Measurements from ENCODE around the gene GNRH2.
"Not testable (repeated sequence)": the region's sequence is repeated elsewhere in the genome, so short reads cannot be mapped to it uniquely, and the experiment has no call there.

The GNRH2 gene

GRCh38 chr20:3043322-3043721, at the start of gene GNRH2:
TSS of gene GNRH2 (plus strand) at chr20:3043622. CDS start at chr20:3044415, 793 bp downstream.
- DNase-seq = no peak

- DNase-seq = no peak
Observed at GRCh38 chr20:2995796-2996195, 47.6 kb upstream of the GNRH2 start.

- DNase-seq = no peak
Observed at GRCh38 chr20:2998728-2999127, 44.7 kb upstream of the GNRH2 start.

- DNase-seq = peak; percentile 58
Observed at GRCh38 chr20:3000852-3001523, 42.4 kb upstream of the GNRH2 start.

GRCh38 chr20:3003416-3003815, 40.0 kb upstream of the GNRH2 start:
- DNase-seq = no peak

- DNase-seq = peak; percentile 32
Observed at GRCh38 chr20:3010985-3011723, 32.3 kb upstream of the GNRH2 start.

- DNase-seq = no peak
Observed at GRCh38 chr20:3011752-3012151, 31.7 kb upstream of the GNRH2 start.

GRCh38 chr20:3013771-3014170, 29.7 kb upstream of the GNRH2 start:
- DNase-seq = no peak

- no peak for DNase-seq
Observed at GRCh38 chr20:3014179-3014578, 29.2 kb upstream of the GNRH2 start.

GRCh38 chr20:3014662-3015061, 28.8 kb upstream of the GNRH2 start:
- no peak for DNase-seq

GRCh38 chr20:3015302-3015701, 28.1 kb upstream of the GNRH2 start:
- DNase-seq = not testable (repeated sequence)

- DNase-seq = no peak
Observed at GRCh38 chr20:3021327-3021726, 22.1 kb upstream of the GNRH2 start.

GRCh38 chr20:3021777-3022176, 21.6 kb upstream of the GNRH2 start:
- no peak for DNase-seq

- not testable (repeated sequence) for DNase-seq
Observed at GRCh38 chr20:3022559-3023490, 20.6 kb upstream of the GNRH2 start.

GRCh38 chr20:3027987-3028386, 15.4 kb upstream of the GNRH2 start:
- no peak for DNase-seq

GRCh38 chr20:3031524-3032147, 11.8 kb upstream of the GNRH2 start:
- no peak for DNase-seq

GRCh38 chr20:3032624-3033023, 10.8 kb upstream of the GNRH2 start:
- no peak for DNase-seq

- no peak for DNase-seq
Observed at GRCh38 chr20:3037654-3038053, 5.8 kb upstream of the GNRH2 start.

GRCh38 chr20:3038454-3038853, 5.0 kb upstream of the GNRH2 start:
- no peak for DNase-seq

- no peak for DNase-seq
Observed at GRCh38 chr20:3039426-3039825, 4.0 kb upstream of the GNRH2 start.

- DNase-seq = no peak
Observed at GRCh38 chr20:3040086-3040485, 3.3 kb upstream of the GNRH2 start.

GRCh38 chr20:3041854-3042409, 1.5 kb upstream of the GNRH2 start:
- no peak for DNase-seq

GRCh38 chr20:3042625-3043024, 797 bp upstream of the GNRH2 start:
- no peak for DNase-seq
